SU-DHL-6 (cell line): Measurements from ENCODE around the gene FAM43B.

Experiments
- H2AFZ ChIP-seq: fragments of 200-600 bp; sonication (generic); 2 replicates; pipeline ENCODE4 v1.6.1; 2014; ENCODE audit warnings: low read depth, mild to moderate bottlenecking, moderate library complexity, mixed read lengths, antibody characterized with exemption, low read length; ENCODE audit not compliant: severe bottlenecking
- H3F3A ChIP-seq: fragments of 200-600 bp; shearing (Covaris generic); 2 replicates; pipeline ENCODE4 v1.6.0; 2016; ENCODE audit warnings: antibody characterized with exemption, mild to moderate bottlenecking; ENCODE audit not compliant: insufficient read depth
- H3K27ac ChIP-seq: fragments of 200-600 bp; sonication (generic); 2 replicates; pipeline ENCODE4 v1.5.1; 2016; ENCODE audit warnings: low read depth, mild to moderate bottlenecking, low read length, moderate library complexity, mixed read lengths
- H3K27me3 ChIP-seq: fragments of 200-600 bp; sonication (generic), shearing (Covaris generic); 2 replicates; pipeline ENCODE4 v1.6.0; 2014; ENCODE audit warnings: mild to moderate bottlenecking, low read length
- H3K36me3 ChIP-seq: fragments of 200-600 bp; sonication (generic); 2 replicates; pipeline ENCODE4 v1.6.1; 2014; ENCODE audit warnings: mild to moderate bottlenecking, low read length, mixed read lengths
- H3K4me2 ChIP-seq: fragments of 300-600, 200-600 bp; shearing (Covaris generic), sonication (generic); 2 replicates; pipeline ENCODE4 v1.6.0; 2014; ENCODE audit warnings: low read length, low read depth, mild to moderate bottlenecking; ENCODE audit not compliant: poor library complexity, severe bottlenecking
- H3K4me3 ChIP-seq: fragments of 200-600 bp; sonication (generic); 2 replicates; pipeline ENCODE4 v1.5.1; 2014; ENCODE audit warnings: antibody characterized with exemption, low read length, mild to moderate bottlenecking, mixed read lengths; ENCODE audit not compliant: insufficient read depth, poor library complexity, severe bottlenecking
- H3K79me2 ChIP-seq: fragments of 200-600 bp; sonication (generic); 2 replicates; pipeline ENCODE4 v1.6.1; 2014; ENCODE audit warnings: mild to moderate bottlenecking, low read length, moderate library complexity; ENCODE audit not compliant: insufficient read depth
- H3K9ac ChIP-seq: fragments of 200-600 bp; sonication (generic); 2 replicates; pipeline ENCODE4 v1.7.0; 2014; ENCODE audit warnings: mild to moderate bottlenecking, low read length
- H3K9me2 ChIP-seq: fragments of 200-600 bp; sonication (generic); replicated peaks from 2 replicates; pipeline ENCODE4 v1.6.1; 2014; ENCODE audit warnings: low read length; ENCODE audit not compliant: insufficient read depth
- H3K9me3 ChIP-seq: fragments of 200-600 bp; sonication (generic); 2 replicates; pipeline ENCODE4 v1.6.1; 2014; ENCODE audit warnings: low read length, mixed read lengths; ENCODE audit not compliant: insufficient read depth
- H4K20me1 ChIP-seq: fragments of 200-600 bp; sonication (generic); 2 replicates; pipeline ENCODE4 v1.6.1; 2014; ENCODE audit warnings: low read depth, mild to moderate bottlenecking, antibody characterized with exemption, low read length, moderate library complexity, mixed read lengths
- EZH2phosphoT487 ChIP-seq: fragments of 200-600 bp; sonication (generic), shearing (Covaris generic); conservative IDR thresholded peaks from 2 replicates; pipeline ENCODE4 v1.6.1; 2018; ENCODE audit warnings: mild to moderate bottlenecking, antibody characterized with exemption, low read length, moderate library complexity, mixed read lengths
- TF ChIP-seq, protein P1 (sequence below): fragments of 200-600 bp; sonication (generic); IDR thresholded peaks from one replicate; pipeline ENCODE4 v1.5.1; 2017; ENCODE audit warnings: antibody characterized with exemption, mild to moderate bottlenecking, low read length, moderate library complexity; ENCODE audit not compliant: insufficient read depth, poor library complexity, severe bottlenecking

The FAM43B gene

DNA sequence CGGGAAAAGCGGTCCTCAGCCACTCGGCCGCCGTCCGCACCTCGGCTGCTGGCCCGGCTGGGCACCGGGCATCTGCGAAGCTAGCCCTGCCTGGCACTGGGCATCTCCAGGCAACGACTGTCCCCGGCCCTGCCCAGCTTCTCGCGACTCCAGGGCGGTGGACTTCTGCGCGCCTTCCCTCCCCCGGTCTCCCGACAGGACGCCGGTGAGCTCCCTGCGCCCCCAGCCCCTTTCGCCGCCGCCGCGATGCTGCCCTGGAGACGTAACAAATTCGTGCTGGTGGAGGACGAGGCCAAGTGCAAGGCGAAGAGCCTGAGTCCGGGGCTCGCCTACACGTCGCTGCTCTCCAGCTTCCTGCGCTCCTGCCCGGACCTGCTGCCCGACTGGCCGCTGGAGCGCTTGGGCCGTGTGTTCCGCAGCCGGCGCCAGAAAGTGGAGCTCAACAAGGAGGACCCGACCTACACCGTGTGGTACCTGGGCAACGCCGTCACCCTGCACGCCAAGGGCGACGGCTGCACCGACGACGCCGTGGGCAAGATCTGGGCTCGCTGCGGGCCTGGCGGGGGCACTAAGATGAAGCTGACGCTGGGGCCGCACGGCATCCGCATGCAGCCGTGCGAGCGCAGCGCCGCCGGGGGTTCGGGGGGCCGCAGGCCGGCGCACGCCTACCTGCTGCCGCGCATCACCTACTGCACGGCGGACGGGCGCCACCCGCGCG, 514 bp downstream of the FAM43B start:
- H3K9me2 ChIP-seq: no peaks in the 10 kb centered on the region
- no peaks in the 10 kb centered on the region for H3K9me3 ChIP-seq
- H3F3A ChIP-seq: no peaks in the 10 kb centered on the region
- no peaks in the 10 kb centered on the region for H4K20me1 ChIP-seq
- no peak overlapping the region for H3K9ac ChIP-seq
- H3K27ac ChIP-seq: no peak overlapping the region
- H3K36me3 ChIP-seq: no peaks in the 10 kb centered on the region
- H3K4me2 ChIP-seq: no peak overlapping the region
- H3K27me3 ChIP-seq: no peaks in the 10 kb centered on the region
- no peak overlapping the region for H2AFZ ChIP-seq
- no peak overlapping the region for H3K4me3 ChIP-seq
- H3K79me2 ChIP-seq: no peaks in the 10 kb centered on the region
- no peak for TF ChIP-seq EZH2phosphoT487
- TF ChIP-seq, protein P1, sequence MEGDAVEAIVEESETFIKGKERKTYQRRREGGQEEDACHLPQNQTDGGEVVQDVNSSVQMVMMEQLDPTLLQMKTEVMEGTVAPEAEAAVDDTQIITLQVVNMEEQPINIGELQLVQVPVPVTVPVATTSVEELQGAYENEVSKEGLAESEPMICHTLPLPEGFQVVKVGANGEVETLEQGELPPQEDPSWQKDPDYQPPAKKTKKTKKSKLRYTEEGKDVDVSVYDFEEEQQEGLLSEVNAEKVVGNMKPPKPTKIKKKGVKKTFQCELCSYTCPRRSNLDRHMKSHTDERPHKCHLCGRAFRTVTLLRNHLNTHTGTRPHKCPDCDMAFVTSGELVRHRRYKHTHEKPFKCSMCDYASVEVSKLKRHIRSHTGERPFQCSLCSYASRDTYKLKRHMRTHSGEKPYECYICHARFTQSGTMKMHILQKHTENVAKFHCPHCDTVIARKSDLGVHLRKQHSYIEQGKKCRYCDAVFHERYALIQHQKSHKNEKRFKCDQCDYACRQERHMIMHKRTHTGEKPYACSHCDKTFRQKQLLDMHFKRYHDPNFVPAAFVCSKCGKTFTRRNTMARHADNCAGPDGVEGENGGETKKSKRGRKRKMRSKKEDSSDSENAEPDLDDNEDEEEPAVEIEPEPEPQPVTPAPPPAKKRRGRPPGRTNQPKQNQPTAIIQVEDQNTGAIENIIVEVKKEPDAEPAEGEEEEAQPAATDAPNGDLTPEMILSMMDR: no peak

DNA sequence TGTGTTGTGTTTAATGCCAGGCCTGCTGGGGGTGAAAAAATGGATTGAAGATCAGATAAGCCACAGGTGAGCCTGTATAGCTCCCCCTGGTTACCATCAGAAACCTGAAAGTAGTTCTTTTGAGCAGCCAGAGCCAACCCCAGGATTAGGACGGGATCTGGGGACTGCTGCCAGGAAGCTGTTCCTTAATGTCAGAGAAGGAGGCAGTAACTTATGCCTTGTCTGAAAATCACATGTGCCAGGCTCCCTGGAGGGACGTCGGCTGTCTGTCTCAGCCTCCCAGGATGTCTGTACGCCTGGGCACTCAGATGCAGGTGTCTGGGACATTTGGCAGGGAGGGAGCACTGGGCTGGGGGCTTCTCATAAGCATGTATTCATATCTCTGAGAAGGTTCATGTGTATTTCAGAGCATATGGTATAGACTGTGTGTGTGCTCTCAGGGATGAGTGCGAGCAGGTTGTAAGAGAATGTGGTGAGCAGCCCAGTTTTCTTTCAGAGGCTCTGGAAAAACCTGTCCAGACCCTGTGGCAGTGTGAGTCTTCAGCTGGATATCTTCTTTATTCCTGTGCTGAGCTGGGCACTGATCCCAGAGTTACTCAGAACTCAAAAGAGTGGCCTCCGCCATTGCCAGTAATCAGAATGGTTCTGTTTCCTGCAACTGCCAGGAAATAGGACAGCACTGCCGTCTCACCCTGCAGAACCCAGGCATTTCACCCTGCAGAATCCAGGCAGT, 2.8 kb downstream of the FAM43B start:
- no peaks in the 10 kb centered on the region for H3K36me3 ChIP-seq
- no peaks in the 10 kb centered on the region for H4K20me1 ChIP-seq
- H3K79me2 ChIP-seq: no peaks in the 10 kb centered on the region
- no peak overlapping the region for H3K4me3 ChIP-seq
- no peaks in the 10 kb centered on the region for H3K27me3 ChIP-seq
- H2AFZ ChIP-seq: no peak overlapping the region
- no peak overlapping the region for H3K9ac ChIP-seq
- no peaks in the 10 kb centered on the region for H3K9me3 ChIP-seq
- H3K27ac ChIP-seq: no peak overlapping the region
- H3K4me2 ChIP-seq: no peak overlapping the region
- no peak for TF ChIP-seq EZH2phosphoT487
- TF ChIP-seq, protein P1: no peak
- no peaks in the 10 kb centered on the region for H3F3A ChIP-seq
- no peaks in the 10 kb centered on the region for H3K9me2 ChIP-seq

- Histone ChIP-seq H4K20me1 (no peaks in the 10 kb centered on the region), H3K79me2 (no peaks in the 10 kb centered on the region), H3F3A (no peaks in the 10 kb centered on the region), H3K9ac (no peak overlapping the region), H3K27me3 (no peaks in the 10 kb centered on the region), H3K36me3 (no peaks in the 10 kb centered on the region), H3K4me3 (no peak overlapping the region), H3K9me2 (no peaks in the 10 kb centered on the region), H3K9me3 (no peaks in the 10 kb centered on the region), H3K27ac (no peak overlapping the region), H3K4me2 (no peak overlapping the region), H2AFZ (no peak overlapping the region)
- TF ChIP-seq, protein P1: no peak
- TF ChIP-seq EZH2phosphoT487: no peak
Measured at GRCh38 chr1:20555758-20556120, 3.4 kb downstream of the FAM43B start.
